ENCODE results near the gene OXSM.

Gene OXSM

DNA sequence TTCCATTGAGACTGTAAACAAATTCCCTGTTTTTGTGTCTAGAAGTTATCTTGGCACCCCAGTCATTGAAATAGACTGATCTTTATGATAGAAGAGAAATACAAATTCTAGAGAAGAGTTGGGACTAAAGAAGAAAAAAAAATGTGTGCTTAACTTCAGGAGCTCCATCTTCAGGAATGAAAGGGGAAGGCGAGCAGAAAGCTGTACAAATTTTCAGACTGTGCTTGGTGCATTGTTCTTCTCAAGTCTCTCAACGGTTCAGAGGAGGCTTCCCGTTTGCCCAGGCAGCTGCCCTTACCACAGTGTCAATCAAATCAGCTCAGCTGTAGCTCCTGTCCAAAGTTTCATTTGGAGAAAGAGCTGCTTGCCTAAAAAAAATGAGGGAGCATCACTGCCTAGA is 41.7 kb downstream of the OXSM start:
- TF ChIP-seq CTCF (conservative IDR thresholded peaks at IDR 0.05; ENCODE audit: low read depth, low read length) = peak; percentile 62
- no peak for DNase-seq (ENCODE audit: low read depth)
- no peak overlapping the region for H3K4me3 ChIP-seq (ENCODE audit: low read length)

- no peak for TF ChIP-seq CTCF (conservative IDR thresholded peaks at IDR 0.05; ENCODE audit: low read depth, low read length)
- H3K4me3 ChIP-seq (ENCODE audit: low read length) = no peak overlapping the region
- no peak for DNase-seq (ENCODE audit: low read depth)
These were observed 44.5 kb downstream of the OXSM start for GRCh38 chr3:25834346-25834745.

GRCh38 chr3:25836579-25836978 is 46.7 kb downstream of the OXSM start:
- no peak for TF ChIP-seq CTCF (conservative IDR thresholded peaks at IDR 0.05; ENCODE audit: low read depth, low read length)
- H3K4me3 ChIP-seq (ENCODE audit: low read length) = no peak overlapping the region
- no peak for DNase-seq (ENCODE audit: low read depth)

GRCh38 chr3:25837038-25837437 is 47.1 kb downstream of the OXSM start:
- no peak overlapping the region for H3K4me3 ChIP-seq (ENCODE audit: low read length)
- no peak for TF ChIP-seq CTCF (conservative IDR thresholded peaks at IDR 0.05; ENCODE audit: low read depth, low read length)
- DNase-seq (ENCODE audit: low read depth) = no peak

DNA sequence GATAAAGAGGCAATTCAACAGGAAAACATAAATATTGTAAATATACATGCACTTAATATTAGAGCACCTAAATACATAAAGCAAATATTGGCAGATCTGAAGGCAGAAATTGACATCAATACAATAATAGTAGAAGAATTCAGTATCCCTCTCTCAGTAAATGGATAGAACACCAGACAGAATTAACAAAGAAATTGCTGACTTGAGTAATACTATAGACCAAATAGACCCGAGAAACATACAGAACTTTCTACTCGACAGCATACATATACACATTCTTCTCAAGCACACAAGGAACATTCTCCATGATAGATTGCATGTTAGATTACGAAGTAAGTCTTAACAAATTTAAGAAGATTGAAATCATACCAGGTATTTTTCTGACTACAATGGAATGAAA is 50.2 kb downstream of the OXSM start:
- H3K4me3 ChIP-seq (ENCODE audit: low read length) = no peak overlapping the region
- no peak for DNase-seq (ENCODE audit: low read depth)
- no peak for TF ChIP-seq CTCF (conservative IDR thresholded peaks at IDR 0.05; ENCODE audit: low read depth, low read length)

DNA sequence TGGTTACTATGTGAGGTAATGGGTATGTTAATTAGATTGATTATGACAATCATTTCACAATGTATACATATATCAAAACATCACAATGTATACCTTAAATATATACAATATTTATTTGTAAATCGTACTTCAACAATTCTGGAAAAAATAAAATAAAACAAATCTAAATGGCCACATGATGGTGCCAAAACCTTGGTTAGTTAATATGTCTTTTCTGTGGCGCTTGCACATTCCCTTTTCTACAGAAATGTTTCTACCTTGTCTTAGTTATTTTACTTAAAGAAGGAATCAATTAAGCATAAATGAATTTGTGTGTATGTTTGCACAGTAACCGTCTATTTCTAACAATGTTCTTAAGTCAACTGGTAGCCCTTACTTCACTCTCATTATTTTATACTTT is 53.4 kb downstream of the OXSM start:
- TF ChIP-seq CTCF (conservative IDR thresholded peaks at IDR 0.05; ENCODE audit: low read depth, low read length) = peak; percentile 22
- DNase-seq (ENCODE audit: low read depth) = no peak
- no peak overlapping the region for H3K4me3 ChIP-seq (ENCODE audit: low read length)

All from retinal pigment epithelial cell (primary cell).